Ramos (cell line): Measurements from ENCODE around the gene SLC7A5.

ENCODE experiments used
- in situ Hi-C: fragments of 300-500 bp; cut with MboI; formaldehyde crosslinking; loops from one replicate; pipeline ENCODE4 v1.14.3; 2022; ENCODE audit warnings: low sequenced_read_pairs; ENCODE audit not compliant: unreplicated experiment

Gene SLC7A5

DNA sequence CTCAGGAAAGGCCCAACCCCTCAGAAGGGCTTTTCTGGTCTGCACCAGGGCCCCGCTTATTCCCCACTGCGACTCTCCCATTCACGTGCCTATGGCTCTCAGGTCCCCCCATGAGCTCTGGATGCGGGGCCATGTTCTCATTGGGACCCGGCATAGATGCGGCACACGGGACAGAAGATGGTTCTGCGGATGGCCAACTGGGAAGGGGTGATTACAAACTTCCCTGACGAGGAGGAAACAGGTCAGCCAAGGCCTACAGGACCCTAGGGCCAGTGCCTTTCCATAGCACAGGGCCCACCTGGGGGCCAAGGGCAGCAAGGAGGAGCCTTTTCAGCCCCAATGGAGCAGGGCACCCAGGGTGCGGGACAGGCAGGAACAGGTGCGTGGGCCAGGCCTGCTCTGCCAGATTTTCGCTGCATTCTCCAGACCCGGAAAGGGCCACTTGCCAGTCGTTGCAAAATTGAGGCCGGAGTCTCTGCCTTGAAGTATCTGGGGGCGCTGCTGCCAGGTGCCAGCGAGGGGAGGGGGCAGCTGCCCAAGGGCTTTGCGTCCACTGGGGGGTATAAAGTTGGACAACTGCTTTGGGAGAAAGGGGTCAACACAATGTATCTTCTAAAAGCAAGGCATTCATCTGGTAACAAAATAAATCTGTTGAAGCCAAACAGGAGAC, 20.5 kb downstream of the SLC7A5 start:
- in situ Hi-C loops, result no loop called here

DNA sequence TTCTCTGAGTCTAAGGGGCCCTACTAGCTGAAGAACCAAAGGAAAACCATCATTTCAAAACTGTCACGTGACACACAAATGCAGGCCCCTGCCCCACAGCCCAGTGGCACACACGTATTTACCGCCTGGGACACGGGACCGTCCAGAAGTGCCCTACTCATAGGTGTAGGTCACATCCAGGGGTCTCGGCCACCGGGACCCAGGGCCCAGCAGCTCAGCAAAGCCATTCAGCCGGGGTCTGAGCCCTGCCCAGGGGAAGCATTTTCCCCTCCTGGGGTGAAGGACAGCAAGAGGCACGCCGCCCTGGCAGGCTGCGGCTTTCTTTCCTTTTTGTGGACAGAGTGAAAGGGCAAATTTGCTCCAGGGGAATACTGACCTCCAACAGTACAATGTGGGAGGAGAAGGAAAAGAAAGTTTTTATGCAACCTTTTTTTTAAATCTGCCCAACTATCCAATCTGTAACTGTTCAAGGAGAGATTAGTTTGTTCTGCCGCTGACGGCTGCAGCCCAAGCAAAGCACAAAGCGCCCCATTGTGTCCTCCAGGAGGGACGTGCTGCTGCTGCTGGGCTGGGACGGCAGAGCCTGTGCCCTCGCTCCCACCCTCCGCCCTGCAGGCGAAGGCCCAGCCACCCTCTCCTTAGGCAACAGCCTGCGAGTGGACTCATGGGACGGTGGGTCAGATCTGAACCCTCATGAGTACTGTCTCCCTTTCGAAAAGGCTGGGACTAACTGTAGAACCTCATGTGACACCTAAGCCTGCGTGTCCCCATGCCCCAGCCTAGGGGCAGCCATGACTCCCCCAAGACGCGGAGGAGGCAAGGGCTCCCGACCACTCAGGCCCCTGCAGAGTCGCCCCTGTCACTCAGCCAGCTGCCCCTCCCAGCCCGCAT, 21.3 kb downstream of the SLC7A5 start:
- in situ Hi-C loops, result no loop called here

DNA sequence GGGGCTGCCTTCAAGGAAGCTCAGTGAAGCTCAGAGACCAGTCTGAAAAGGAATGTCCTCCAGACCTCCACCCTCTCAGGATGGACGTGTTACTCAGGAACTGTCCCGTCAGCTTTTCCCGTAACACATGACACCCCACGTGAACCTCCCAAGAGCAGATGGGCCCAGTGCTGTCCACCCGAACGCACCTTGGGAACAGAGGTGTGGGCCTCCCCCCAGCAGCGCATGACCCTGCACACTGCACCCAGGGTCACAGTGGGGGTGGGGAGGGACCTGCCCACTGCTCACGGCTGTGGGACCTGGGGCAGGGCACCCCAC, 21.9 kb downstream of the SLC7A5 start:
- in situ Hi-C loops, result no loop called here

DNA sequence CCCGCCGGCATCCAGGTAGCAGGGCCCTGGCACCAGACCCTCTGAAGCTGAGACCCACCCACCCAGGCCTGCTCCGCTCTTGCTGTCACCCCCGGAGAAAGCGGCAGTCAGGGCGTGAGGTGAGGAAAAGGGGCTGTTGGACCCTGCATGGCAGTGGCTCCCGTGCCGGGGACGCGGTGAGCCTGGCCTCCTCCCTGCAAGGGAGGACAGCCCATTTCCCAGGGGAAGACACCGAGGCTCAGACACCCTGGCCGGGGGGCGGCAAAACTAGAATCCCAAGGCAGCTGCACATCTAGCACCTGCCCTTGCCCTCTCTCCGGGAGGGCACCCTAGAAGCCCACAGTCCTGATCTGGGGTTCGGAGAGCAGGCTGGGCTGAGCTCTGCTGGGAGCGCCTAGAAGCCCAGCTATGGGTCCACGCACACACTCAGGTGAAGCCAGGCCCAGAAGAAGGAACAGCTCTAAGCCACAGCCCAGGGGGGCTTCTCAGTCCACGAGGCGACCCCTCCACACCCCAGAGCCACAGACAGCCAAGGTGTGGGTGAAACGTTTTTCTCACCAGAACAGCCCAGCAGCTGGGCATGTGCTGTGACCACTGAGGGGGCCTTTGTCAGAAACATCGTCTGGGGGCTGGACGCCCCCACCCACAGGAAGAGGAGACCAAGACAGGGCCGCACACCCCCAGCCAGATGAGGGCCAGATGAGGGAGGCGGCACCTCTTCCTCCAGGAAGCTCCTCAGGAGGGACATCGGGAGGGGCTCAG, 22.4 kb downstream of the SLC7A5 start:
- in situ Hi-C loops, result no loop called here

DNA sequence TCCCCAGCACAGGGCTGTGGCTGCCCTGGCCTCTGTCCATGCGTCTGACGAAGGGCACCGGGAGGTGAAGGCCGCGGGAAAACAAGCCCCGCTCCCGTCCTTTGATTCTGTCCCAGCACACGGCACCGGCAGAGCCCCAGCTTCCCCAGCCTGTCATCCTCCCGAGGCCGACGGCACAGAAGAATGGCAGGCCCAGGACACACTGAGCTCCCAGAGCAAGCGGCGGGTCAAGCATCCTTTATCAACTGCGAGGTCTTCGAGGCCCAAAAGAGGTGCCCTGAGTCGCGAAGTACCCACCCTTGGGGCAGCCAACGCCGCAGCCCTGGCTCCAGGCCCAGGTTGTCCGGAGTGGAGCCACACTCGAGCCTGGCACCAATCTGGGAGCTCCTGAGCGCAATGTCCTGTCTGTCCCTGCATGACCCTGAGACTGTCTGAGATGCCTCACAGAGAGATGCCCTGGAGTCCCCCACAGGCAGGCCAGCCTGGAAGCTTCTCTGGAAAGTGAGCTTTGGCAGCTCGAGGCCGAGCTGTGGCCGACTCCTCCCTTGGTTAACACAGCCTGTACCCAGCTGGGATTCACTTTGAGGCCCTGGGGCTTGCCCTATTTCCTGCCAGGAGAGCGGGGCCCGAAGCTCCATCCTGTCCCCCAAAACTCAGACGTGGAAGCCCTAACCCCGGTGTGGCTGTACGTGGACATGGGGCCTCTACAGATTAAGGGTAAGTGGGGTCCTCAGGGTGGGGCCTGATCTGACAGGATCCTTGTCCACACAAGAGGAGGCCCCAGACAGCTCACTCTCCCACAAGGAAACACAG, 23.3 kb downstream of the SLC7A5 start:
- in situ Hi-C loops, result no loop called here

DNA sequence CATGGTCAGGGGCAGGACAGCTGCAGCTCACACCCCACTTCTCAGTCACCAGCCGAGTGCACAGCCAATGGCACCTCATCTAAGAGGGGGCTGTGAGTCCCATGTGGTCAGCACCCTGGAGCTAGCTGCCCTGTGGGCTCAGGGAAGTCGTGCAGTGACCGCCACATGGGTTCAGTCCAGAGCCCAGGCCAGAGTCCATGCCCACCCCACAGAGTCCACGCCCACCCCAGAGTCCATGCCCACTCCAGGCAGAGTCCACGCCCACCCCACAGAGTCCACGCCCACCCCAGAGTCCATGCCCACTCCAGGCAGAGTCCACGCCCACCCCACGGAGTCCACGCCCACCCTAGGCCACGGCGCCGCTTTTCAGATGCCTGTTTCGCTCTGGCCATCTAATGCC, 24.1 kb downstream of the SLC7A5 start:
- in situ Hi-C loops, result no loop called here

DNA sequence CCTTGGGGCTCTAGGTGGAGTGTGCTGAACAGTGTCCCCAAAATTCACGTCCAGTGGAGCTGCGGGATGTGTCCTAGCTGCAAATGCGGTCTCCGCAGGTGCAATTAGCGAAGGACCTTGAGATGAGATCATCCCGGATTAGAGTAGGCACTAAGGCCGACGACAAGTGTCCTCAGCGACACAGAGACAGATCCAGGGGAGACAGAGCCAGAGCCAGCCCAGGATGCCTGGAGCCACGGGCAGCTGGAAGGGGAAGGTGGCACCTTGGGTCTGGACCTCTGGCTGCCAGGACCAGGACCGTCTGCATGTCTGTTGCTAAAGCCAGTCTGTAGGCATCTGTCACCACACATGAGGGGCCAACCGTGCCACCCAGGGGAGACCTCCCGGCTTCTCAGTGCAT, 24.5 kb downstream of the SLC7A5 start:
- in situ Hi-C loops, result no loop called here

DNA sequence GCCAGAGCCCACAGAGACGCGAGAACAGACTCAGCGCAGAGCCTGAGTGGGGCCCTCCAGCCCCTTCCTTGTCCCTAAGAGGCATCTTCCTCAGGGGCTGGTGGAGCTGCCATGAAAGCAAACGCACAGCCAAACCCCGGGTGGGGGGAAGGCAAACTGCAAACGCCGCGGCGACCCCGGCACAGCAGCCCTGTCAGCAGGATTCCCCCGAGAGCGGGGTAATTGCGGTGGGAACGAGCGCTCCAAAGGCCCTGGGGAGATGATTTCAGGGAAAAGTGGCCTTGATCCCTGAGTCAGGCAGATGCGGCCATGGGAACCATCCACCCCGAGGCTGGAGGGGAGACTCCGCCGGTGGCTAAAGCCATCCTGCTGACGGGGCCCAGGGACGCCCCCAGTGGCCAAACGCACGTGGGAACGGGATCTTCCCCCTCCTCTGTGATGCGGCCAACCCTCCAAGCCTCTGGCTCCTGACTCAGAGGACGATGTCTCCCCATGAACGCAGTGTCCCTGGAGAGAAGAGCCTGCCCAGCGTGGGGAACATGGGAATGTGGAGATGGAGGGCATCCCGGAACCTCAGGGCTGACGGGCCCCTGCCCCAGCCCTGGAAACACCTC, 25.1 kb downstream of the SLC7A5 start:
- in situ Hi-C loops, result no loop called here

DNA sequence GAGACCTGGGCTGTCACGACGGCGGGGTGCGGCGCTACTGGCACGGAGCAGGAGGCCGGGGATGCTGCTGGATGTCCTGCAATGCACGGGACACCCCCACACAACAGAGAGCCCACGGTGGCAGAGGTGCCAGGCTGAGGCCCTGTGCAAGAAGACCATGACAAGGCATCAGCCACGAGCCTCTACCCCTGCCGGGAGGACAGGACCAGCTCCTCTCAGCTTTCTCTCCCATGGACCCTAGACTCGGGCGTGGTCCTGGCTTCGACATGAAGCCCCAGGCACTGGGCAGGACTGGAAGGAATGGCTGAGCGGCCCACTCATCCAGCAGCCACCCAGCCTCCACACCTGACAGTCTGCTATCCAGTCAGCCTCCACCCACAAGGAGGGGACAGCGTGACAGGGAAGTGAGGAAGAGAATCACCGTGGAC, 25.6 kb downstream of the SLC7A5 start:
- in situ Hi-C loops, result no loop called here

DNA sequence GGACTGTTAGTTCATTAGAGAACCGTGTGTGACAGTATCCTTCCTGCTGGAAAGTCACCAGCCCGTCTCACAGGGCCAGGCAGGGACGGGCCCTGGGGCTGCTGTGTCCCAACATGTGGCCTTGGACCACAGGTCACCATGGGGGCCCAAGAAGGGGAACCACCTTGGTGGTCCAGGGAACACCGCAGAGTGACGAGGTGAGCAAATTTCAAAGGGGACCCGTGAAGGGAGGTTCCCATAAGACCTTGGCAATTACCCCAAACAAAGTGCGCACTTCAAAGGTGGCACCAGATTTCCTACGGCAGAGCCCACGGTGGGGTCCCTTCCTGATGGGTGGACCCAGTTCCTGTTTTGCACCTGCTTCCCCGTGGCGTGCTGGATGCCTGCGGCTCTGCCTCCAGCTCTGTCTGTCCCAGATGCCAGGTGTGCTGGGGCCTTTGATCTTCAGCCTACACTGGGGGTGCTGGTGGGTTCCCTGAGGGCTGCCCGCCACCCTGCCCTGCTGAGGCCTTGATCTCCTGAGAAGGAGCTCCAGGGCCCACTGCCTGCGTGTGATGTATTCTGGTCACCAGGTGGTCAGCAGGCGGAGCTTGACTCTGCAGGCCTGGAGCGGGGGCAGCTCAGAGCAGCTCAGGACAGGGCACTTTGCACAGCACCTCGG, 27.0 kb downstream of the SLC7A5 start:
- in situ Hi-C loops, result no loop called here

DNA sequence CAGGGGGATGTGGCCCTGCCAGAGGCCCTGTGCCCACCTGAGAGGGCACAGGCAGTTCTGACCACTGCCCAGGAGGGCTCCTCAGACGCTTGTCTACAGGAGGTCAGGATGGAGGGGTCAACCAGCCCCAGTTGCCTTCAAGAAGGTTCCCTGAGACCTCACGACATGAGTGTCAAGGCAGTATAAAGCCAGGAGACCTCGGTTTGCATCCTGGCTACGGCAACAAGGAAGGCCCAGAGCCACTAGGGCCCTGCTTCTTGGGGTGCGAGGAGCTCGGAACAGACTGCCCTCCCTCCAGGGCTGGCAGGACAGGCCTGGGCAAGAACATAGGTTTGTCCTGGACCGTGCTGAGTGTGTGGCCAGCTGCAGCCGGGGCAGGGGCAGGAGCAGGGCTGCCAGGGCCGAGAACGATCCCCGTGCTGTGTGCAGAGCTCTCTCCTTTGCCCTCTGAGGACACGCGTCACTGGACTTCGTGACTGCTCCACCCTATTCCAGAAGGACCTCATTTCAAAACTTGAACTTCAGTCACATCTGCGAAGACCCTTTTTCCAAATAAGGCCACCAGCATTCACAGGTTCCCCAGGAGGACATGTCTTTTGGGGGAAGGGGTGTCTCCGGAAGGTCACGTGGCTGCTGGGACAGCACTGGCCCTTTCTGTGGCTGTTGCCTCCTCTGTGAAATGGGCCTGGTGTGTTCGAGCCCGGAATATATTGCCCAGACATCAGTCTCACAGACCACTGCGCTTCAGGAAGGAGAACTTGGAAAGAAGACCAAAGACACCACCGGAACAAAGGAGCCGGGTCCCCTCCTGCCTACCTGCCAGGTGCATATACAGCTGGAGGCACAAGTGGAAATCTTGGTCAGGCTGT, 27.7 kb downstream of the SLC7A5 start:
- in situ Hi-C loops, result no loop called here

DNA sequence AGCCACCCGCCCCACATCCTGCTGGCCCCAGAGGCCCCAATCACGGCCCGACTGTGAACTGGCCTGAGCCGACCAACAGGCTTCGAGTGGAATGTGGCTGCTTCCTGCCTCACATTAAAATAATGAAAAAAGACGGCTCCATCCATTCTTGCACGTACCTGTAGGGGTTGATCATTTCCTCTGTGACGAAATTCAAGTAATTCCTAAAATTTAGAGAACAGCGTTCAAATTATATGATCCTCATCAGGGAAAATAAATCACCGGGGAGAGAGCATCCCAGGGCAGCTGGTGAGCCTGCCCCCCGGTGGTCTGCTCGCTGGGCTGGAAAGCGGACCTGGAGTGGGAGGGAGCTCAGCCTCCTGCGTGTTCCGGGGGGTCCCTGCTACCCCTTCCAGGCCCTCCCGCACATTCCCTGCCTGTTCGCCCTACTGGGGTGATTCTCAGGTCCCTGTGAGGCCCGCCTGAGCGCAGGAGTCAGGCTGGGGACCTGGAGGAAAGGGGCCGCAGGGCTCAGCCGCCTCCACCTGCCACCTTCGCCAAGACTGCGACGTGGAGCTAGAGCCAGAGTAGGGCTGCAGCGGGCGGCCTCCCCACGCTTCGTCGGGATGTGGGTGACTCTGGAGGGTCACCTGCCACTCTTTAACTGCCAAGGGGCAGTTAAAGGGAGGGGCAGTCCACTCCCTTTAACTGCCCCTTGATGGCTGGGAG, 28.9 kb downstream of the SLC7A5 start:
- in situ Hi-C loops, result no loop called here

DNA sequence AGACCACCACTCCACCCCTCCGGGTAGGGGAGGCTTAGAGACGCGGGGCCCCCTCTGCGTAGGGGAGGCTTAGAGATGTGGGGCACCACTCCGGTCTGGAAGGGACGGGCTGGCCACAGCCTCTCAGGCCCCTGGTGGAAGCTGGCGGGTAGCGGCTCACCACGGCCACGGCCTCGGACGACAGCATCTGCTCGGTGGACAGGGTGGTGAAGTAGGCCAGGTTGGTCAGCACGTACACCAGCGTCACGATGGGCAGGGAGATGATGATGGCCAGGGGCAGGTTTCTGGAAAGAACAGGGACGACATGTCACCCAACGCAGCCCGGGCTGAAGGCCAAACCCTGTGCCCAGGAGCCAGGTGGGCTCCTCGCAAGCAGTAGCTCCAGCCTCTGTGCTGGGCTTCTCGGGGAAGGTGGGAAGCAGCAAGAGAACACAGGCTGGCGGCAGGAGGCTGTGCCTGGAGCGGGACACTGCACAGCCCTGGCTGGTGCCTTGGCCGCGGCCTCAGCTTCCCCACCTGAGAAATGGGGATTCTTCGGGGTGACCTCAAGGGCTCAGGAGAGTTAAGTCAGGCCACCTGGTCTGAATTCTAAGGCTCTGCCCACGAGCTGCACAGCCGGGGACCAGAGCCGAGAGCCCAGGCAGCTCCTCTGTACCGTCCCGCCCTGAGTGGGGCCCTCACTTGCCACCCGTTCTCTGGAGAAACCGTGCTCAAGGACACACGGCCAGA, 29.6 kb downstream of the SLC7A5 start:
- in situ Hi-C loops, result no loop called here

DNA sequence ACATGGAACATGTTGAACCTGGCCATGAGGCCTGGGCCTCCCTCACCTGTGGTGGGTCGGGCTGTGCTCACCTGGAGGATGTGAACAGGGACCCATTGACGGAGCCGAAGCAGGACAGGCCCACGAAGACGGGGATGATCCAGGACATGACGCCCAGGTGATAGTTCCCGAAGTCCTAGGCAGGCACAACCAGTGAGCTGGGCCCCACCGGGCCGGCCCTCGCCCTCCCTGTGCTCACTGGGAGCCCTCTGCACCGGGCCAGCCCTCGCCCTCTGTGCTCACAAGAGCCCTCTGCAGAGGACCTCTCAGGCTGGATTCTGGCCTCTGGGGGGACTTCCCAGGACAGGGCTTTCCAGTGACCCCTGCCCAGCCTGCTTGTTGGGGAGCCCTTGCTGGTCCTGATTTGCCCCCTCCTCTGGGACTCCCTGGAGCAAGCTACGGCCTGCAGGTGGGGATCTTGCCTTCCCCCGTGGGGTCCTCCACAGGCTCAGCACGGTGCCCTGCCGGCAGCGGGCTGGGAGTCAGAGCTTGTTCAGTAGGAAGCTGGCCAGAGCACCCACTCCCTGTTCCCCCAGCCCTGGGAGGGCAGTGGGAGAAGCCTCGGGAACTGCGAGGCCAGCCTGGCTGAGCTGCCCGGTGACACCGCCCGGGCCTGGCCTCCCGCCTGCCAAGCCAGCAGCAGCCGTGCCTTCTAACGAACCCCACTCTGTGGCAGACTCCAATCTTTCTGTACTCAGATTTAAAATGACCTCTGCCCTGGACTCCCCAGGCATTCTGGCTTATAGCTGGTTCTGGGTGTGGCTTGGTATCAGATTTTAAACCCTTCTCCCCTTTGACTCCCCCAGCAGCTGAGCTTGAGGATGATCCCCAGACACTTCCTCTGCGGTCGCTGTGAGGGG, 30.4 kb downstream of the SLC7A5 start:
- in situ Hi-C loops, result no loop called here

DNA sequence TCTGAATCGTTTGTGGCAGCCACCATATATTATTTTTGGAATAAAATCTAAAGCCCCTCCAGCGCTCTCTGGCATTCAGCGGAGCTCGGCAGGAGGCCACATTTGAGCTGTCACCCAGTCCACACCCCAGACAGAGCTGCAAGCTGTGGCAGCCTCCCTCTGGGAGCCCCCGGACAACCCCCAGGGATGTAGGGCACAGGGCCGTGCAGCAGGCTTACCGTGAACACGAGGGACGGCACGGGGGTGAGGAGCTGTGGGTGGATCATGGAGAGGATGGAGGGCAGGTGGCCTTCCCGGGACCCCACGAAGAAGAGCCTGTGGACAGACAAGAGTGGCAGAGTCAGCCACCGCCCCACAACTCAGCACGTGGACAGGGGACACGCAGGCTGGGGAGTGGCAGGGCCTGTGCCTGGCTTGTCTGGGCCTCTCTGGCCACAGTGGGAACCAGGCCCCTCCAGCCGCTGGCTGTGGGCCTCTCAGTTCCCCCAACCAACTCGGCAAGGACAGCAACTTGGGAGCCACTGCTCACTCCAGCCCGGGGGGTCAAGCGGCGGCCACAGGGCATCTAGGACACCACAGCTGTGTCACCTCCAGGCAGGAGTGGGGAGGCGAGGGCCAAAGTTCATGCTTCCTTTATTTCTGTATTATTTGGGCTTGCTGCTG, 31.5 kb downstream of the SLC7A5 start:
- in situ Hi-C loops, result no loop called here
